Stimulated activated CD8-positive, alpha-beta memory T cell treated with anti-CD3 and anti-CD28 coated beads, Interleukin-12 subunit alpha, Interleukin-12 subunit beta, amount 100 ng/mL, for 24 hours (primary cell): ENCODE results near the gene CCL19.

ENCODE experiments used
- DNase-seq: peaks from one replicate; pipeline ENCODE4 v3.0.0-alpha.2; 2020; ENCODE audit errors: extremely low read depth

Gene CCL19

DNA sequence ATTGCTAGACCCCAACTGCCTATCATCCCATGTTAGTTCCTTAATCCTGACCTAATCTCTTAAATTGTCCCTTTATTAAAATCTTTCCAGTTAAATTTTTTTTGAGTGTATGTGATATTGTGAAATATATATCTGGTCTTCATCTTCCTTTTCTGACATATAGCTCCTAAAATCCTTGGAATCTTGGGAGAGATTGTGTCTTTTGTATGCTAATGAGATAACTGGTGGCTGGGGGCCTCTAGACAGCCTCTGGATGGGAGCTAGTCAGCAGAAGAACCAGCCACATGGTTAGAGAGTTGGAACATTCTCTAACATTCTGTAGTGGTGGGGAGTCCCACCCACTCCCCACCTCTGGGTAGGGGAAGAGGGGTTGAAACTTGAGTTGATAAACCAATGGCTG is 3.7 kb upstream of the CCL19 start:
- DNase-seq = no peak

DNA sequence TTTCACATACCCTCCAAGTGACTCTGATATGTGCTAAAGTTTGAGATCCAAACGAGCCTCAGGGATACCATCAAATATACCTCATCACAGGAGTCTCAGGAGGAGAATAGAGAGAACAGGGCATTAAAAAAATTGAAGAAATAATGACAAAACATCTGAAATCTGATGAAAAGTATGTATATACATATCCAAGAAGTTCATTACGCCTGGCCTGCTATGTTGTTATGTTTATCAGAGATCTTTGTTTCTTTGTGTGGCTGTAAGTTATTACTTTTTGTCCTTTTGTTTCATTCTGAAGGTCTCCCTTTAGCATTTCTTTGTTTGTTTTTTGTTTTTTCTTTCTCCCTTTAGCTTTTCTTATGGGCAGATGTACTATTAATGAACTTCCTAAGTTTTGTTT is 2.5 kb upstream of the CCL19 start:
- no peak for DNase-seq

DNA sequence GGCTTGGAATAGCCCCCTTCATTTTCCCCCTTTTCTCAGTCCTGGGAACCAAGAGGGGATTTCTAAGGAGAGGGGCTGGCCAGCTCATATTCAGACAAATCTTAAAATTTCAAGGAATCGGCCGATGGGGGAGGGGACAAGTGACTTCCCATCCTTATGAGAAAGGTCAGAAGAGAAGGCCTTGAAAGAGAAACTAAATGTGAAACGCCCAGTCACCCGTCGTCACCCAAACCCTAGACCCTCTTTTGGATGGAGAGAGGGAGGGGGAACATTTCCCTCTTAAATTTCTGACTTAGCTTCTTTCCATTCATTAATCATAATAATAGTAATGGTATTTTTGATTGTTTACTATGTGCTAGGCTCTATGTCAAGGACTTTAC is 850 bp upstream of the CCL19 start:
- no peak for DNase-seq

DNA sequence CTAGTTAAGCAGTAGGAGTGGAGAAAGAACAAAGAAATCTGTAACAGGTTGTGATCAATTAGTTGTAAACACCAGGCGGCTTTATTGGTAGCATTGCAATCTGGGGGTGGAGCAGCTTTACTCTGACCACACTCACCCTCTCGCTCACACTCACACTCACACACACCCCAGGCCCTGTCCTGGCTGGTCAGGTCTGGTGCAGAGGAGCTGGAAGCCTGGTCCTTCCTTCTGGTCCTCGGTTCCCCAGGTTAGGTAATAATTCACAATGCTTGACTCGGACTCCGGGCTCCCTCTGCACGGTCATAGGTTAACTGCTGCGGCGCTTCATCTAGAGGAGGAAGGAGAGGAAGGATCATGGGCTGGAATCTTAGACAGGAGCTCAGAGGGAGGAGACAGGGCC is 1.6 kb downstream of the CCL19 start:
- no peak for DNase-seq

DNA sequence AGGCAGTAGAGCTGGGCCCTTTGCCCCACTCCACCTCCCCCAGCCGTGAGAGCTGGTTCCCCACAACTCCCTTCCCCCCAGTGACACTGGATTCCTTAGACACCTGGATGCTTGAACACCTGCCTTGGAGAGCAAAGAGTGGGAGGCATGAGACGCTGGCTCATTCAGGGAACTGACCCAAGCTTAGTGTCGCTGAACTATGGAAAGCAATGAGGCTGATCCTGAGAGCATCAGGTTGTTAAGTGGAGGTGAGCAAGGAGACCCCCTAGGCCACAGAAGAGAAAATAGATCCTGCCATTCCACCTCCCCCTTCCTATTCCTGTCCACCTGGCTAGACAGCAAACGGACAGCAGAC is 2.0 kb downstream of the CCL19 start:
- DNase-seq = no peak

DNA sequence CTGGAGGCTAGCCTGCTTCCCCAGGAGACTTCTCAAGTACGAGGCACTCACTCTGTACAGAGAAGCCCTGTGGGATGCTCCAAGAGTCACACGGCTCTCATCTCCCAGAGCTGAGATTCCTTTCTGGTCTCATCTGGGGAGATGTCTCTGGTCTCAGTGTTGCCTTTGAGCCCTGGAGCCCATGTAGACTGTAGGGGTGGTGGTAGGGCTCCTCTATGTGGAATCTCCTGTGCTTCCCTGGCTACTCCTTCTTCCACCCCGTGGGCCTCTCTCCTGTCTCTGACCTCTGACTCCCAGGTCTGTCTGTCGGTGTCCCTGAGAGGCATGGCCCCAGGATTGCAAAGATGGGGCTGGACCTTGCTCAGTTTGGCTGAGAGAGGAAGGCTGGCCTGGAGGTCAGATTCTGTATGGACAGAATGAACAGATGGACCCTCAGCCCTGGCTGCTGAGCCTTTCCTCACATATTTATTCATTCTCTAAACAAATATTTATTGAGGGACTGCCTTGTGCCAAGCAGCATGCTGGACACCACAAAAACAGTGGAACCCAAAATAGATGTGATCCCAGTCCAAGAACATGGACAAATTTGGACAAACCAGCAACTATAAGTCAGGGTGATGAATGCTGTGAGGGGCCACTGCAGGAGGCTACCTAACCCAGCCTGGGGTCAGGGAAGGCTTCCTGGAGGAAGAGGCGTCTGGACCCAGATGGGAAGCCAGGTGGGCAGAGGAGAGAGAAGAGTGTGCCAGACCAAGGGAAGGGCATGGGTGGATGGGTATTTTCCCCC is 2.6 kb downstream of the CCL19 start:
- DNase-seq = no peak

DNA sequence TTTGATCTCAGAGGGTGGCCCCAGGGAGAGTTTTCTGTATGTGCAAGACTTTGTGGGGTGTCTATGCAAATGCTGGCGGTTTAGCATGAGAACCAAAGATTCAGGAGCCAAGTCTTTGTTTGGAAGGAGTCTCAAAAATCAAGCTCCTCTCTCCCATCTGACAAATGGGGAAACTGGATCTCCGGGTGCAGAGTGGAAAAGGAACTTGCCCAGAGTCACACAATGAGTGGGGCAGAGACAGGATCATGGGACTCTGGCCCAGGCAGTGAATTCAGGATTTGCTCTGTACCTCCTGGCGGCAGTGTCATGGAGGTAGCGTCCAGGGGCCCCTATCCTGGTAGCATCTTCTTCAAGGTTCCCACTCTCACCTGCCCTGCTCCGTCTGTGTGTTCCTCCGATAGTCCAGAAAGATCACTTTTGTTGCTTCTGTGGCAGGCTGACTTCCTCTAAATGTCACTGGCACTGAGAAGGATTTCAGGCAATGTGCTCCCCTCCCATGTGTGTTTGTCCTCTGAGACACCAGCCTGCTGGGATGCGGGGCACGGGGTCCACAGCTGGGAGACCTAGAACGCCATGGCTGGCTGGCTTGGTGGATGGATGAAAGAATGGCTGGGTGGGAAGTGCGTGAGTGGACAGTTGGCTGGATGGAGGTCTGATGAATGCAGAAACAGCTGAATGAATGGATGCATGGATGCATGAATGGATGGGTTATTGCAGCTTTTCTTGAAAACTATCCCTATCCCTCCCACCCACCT is 3.6 kb downstream of the CCL19 start:
- DNase-seq = no peak

DNA sequence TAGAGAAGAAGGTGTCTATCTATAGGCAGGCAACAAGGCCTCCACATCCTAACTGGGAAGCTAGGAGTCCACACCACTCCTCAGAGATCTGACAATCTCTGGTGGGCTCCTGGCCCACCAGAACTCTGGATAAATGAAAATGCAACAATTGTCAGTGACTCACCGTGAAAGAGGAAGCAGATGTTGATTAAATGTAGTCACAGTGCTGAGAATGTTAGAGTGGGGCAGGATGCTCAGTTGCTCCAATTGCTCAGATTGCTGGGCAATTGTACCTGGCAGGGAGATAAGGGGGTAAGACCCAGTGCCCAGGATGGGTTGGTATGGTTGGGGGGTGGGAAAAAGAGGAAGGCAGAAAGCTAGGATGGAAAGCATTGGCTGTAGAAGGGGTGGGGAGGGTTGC is 4.3 kb downstream of the CCL19 start:
- no peak for DNase-seq

DNA sequence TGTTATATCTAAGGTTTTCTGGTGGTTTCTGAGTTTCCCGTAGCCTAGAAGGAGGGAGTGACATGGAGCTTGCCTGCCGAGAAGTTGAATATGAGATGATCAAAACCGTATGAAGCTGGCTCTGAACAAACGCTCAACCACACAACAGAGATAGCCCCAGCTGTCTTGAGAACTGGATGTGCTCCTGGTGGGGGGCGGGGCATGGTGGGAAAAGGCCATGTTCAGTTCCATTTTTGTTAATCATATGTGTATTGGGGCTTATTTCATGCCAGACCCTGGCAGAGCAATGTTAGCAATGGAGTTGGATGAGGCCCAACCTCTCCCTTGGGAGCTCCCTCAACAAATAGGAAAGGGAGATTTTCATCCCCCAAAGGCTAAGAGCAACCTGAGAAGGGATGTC is 4.8 kb downstream of the CCL19 start:
- no peak for DNase-seq

DNA sequence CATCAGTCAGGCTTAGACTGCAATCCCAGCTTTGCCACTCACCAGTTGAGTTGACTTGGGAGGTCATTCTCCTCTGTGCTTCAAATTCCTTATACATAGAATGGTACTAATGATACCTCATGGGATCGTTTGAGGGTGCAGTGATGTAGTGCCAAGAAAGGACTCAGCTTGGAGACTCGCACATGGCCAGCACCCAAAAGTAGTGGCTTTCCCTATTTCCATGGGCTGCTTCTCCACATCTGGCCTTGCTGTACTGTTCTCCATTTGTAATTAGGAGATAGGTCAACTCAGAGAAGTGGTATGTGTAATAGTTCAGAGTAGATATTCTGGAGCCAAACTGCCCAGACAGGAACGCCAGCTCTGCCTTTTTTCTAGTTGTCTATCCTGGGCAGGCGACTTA is 5.5 kb downstream of the CCL19 start:
- DNase-seq = no peak

DNA sequence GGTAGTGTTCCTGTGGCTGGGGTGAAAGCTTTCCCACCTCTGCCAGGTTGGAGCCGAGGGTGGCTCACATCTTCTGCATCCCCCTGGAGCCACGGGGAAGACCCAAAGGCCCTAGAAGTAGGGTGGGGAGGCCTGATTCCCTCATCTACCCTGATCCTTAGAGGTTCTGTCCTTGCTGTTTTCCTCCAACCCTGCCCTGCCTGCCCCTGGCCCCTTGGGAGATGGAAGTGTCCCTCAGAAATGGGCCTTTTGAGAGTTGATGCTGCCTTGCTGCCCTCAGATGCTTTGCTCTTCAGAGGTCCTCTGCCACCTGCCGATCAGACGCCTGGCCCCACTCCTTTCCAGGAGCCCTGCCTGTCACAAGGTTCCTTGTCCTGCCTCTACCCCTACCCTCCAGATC is 6.3 kb downstream of the CCL19 start:
- no peak for DNase-seq

DNA sequence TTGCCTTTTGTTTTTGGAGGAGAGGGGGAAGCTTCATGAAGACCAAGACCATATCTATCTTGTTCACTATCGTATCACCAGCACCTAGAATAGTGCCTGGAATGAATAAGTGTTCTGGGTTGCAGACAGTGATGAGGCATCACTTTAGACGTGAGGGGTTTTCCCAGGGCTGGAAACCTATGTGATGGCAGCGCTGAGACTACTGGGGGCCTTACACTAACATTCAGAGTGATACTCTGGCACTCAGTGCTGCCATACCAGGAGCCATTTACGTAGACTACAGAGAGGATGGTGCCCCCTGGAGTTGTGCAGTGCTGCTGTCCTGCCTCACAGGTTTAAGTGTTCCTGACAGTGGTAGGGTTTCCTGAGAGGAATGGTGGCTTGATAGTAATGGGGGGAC is 6.9 kb downstream of the CCL19 start:
- no peak for DNase-seq

DNA sequence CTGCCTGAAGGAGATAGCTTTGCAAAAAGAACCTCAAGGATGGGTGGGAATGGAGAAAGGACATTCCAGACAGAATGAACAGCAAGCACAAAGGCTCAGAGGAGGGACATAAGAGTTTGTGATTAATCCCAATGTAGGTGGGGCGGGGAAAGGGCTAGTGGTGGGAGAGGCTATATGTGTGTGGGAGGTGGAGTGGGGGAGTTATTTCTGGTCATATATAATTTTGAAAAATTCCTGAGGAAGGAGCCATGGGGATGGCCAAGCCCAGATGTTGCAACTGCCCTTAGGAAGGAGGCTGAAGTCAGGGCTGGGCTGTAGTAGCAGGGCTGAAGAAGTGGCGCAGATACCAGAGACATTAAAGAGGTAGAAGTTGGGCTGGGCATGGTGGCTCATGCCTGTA is 15.2 kb downstream of the CCL19 start:
- no peak for DNase-seq

DNA sequence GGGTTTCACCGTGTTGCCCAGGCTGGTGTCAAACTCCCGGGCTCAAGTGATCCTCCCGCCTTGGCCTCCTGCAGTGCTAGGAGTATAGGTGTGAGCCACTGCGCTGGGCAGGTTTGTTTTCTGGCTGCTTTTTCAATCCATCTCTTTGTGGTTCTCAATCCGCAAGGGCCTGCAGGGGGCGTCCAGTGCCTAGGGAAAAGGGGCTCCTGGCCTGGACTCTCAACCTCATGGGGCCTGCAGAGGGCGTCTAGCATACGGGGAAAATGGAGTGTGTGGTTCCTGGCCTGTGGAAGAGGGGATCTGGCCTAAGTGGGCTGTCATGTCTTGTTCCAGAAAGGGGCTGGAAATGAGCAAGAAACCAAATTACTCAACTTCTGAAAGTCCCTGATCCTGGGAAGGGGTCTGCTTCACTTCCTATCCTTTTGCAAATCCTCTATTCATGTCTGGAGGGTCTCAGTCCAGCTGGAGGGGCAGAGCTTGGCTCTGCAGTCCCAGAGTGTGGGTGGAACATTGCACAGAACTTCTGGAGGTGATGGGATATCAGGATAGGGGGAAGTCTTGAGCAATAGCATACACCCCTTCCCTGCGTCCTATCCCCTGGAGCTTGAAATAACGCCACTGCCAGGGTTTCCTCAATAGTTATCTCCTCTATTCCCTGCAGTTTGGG is 15.9 kb downstream of the CCL19 start:
- DNase-seq = peak; percentile 25

DNA sequence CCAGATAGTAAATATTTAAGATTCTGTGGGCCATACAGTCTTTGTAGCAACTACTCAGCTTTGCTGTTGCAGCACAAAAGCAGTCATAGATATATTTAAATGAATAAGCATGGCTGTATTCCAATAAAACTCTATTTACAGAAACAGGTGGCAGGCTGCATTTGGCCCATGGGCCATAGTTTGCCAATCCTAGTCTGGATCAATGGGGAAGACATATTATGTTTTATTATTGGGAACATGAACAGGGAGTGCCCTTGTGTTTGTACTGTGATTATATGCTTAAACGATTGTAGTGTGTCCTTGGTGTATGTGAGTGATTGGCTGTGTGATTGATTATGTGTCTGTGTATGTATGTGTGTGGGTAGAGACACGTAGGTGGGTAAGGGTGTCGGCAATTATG is 16.6 kb downstream of the CCL19 start:
- DNase-seq = no peak

DNA sequence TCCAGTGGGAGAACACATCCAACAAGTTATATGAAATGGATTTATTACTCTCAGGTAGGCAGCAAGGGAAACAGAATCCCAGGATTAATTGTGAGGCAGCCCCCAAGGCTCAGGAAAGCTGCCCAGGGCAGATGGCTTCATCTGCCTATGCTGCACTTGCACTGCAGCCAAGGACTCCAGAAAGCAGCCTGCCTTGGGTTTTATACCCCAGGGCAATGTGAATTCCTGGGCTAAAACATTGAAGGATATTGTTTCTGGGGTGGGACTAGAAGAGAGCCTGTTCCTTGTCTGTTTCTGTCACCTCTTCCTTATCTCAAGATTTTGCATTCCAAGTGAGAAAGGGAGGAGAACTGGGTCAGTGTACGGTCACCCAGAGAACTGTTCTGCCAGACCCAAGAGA is 19.8 kb downstream of the CCL19 start:
- DNase-seq = no peak

DNA sequence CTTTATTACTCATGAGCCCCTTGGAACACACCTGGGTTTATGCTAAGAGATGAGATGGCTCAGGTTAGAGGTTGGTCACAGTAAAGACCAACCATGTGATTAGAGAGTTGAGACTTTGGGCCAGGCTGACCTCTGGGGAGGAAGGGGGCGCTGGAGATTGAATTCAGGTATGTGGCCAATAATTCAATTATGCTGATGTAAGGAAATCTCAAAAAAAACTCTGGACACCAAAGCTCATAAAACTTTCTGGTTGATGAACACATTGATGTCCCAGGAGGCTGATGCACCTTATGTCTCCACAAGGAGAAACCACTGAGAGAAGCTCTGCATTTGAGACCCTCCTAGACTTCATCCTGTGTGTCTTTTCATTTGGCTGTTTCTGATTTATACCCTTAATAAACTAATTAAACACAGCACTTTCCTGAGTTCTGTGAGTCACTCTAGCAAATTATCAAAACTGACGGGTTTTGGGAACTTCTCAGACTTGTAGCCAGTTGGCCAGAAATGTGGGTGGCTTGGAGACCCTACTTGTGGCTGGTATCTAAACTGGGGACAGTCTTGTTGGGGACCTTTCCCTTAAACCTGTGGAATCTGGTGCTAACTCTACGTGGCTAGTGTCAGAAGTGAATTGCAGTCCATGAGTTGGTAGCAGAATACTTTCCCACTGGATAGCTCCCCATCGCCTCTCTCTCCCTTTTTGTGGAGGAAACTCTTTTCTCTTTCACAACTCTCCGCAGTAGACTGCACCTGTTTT is 21.1 kb downstream of the CCL19 start:
- no peak for DNase-seq

DNA sequence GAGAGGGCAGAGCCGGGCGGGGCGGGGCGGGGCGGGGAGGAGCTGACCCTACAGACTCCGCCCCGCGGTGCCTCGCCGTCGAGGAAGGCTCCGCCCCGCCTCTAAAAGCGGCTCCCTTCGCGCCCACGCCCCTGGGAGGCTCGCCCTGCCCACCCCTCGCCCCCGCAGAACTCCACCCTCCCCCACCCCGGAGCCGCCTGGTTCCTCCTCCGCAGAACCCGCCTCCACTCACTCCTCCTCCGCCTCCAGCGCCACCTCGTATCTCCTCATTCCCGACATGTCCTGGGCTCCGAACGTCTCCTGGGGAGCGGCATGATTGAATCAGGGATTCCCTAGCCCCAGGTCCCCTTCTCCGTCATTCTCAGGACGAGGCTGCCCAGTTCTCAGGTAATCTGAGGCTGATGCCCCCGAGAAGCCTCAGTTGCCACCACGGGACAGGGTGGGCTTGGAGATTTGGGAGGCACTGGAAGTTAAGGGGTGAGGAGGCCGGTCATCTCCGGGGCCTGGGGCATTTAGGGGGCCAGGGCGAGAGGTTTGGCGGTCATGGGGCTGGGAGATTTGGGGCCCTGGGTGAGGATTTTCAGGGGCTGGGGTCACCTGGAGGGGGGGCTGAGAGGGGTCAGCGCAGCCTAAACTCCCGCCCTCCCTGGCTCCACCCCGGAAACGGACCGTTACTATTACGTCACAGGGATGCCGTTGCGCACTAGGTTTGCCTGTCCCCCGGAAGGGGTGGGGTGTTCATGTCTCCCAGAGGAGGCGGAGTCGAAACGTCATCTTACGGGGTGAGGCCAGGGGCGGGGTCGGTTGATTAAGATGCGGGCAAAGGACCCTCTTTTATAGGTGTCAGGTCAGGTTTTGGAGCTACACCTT is 25.5 kb downstream of the CCL19 start:
- DNase-seq = peak; percentile 66

DNA sequence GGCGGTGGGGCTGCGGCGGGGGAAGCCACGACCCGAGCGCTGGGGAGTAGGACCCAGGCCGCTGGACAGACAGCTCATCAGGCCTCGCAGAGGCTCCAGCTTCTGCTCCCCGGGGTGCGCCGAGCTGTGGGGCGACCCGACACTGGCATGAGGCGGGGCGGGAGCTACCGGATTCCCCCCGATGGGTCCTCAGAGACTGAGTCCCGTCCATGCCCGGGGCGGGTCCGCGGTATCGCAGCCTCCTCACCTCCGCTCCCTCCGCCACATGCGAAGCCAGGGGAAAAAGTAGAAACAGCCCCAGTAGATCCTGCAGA is 26.1 kb downstream of the CCL19 start:
- no peak for DNase-seq

DNA sequence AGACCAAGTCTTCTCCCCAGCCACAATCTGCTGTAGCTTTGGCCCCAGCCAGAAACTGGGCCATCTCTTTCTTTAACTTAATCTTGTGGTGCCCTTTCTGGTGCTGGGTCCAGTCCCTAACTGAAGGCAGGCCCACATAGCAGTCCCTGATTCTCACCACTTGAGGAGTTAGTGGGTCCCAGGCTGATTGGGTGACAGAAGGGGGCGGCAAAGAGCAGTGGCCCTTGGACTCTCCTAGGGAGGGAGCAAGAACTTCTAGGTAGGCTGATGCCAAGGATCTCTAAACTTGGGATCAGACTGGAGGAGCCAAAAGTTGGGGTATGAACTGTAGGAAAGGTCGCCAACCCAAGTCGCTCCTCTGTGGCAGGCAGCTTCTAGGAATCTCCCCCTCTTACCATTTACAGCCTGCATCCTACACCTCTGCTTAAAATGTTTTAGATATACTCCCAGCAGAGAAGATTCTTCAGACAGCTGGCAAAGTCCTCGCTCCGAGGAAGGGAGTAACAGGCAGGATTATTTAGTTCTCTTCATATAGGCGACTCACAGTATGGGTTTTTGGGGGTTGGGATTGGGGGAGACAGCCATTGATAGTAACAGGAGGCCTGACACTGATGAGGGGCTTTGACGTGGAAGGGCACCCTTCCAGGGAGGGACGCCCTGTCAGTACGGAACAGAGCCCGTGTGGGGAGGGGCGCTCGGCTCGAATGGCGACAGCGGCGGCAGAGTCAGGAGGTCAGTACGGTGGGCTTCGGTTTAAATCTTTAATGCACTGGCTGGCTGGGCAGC is 26.6 kb downstream of the CCL19 start:
- peak; percentile 36 for DNase-seq

DNA sequence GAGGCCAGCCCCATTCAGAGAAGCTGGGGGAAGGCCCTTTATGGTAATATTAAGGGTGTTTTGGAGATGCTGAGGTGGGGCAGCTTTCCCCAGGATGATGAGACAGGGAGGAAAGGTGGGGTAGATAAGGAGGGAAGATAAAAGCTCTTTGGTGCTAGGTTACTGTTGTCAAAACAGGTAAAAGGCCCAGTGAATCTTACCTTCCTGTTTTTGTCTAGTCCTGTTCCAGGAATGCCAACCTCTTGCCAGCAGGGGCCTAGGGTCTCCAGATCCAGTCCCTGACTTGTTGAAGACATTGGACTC is 27.8 kb downstream of the CCL19 start:
- DNase-seq = no peak
